GM23338 (cell line): ENCODE data around the gene ATP1A4. TPM values are rescaled to one million over a fixed set of nuclear protein-coding genes. Genes with fewer than 3 reads are reported as not detected.

Experiments
- ATAC-seq: fragments of 200-7000 bp; cut with Tn5 transposase; 3 replicates; pipeline ENCODE4 v1.9.1; 2020
- DNase-seq: peaks from one replicate; pipeline ENCODE4 v3.0.0-alpha.2; 2015; ENCODE audit warnings: low spot score
- H2AFZ ChIP-seq: fragments of 200-600 bp; sonication (generic); 2 replicates; pipeline ENCODE4 v1.8.0; 2016; ENCODE audit warnings: antibody characterized with exemption, mild to moderate bottlenecking, moderate library complexity
- H3F3A ChIP-seq: fragments of 200-600 bp; sonication (generic); replicated peaks from 2 replicates; pipeline ENCODE4 v1.8.0; 2017; ENCODE audit warnings: antibody characterized with exemption, mixed run types, low read depth
- H3K27ac ChIP-seq: fragments of 200-600 bp; sonication (generic); 2 replicates; pipeline ENCODE4 v1.6.1; 2016; ENCODE audit warnings: low read depth
- H3K27me3 ChIP-seq: fragments of 200-600 bp; sonication (generic); 2 replicates; pipeline ENCODE4 v1.8.0; 2016; ENCODE audit warnings: mild to moderate bottlenecking, mixed run types, moderate library complexity; ENCODE audit not compliant: insufficient read depth
- H3K36me3 ChIP-seq: fragments of 200-600 bp; sonication (generic); 2 replicates; pipeline ENCODE4 v1.8.0; 2016; ENCODE audit warnings: mild to moderate bottlenecking; ENCODE audit not compliant: insufficient read depth
- H3K4me1 ChIP-seq: fragments of 200-600 bp; sonication (generic); 2 replicates; pipeline ENCODE4 v1.8.0; 2016; ENCODE audit warnings: mild to moderate bottlenecking, moderate library complexity; ENCODE audit not compliant: insufficient read depth
- H3K4me2 ChIP-seq: fragments of 200-600 bp; sonication (generic); 2 replicates; pipeline ENCODE4 v1.7.1; 2017; ENCODE audit warnings: mixed run types
- H3K4me3 ChIP-seq: fragments of 200-600 bp; sonication (generic); 2 replicates; pipeline ENCODE4 v1.6.1; 2016; ENCODE audit warnings: mixed run types
- H3K79me2 ChIP-seq: fragments of 200-600 bp; sonication (generic); replicated peaks from 2 replicates; pipeline ENCODE4 v1.8.0; 2017; ENCODE audit warnings: mild to moderate bottlenecking; ENCODE audit not compliant: insufficient read depth
- H3K9me2 ChIP-seq: fragments of 200-600 bp; sonication (generic); 2 replicates; pipeline ENCODE4 v1.8.0; 2017; ENCODE audit not compliant: insufficient read depth
- H4K20me1 ChIP-seq: fragments of 200-600 bp; sonication (generic); replicated peaks from 2 replicates; pipeline ENCODE4 v1.8.0; 2017; ENCODE audit warnings: mild to moderate bottlenecking; ENCODE audit not compliant: insufficient read depth
- H3K27ac Mint-ChIP-seq: 2 replicates; pipeline ENCODE4 v1.8.0; 2020; ENCODE audit warnings: inconsistent platforms, mild to moderate bottlenecking, moderate library complexity, mixed read lengths
- H3K27me3 Mint-ChIP-seq: 3 replicates; pipeline ENCODE4 v1.8.0; 2022; ENCODE audit warnings: low read depth, mild to moderate bottlenecking, moderate library complexity, mixed read lengths, inconsistent platforms; ENCODE audit not compliant: insufficient read depth, poor library complexity
- H3K36me3 Mint-ChIP-seq: 3 replicates; pipeline ENCODE4 v1.8.0; 2021; ENCODE audit warnings: low read depth, mild to moderate bottlenecking, inconsistent platforms, moderate library complexity, mixed read lengths
- H3K4me1 Mint-ChIP-seq: 3 replicates; pipeline ENCODE4 v1.8.0; 2020; ENCODE audit warnings: mild to moderate bottlenecking, inconsistent platforms, mixed read lengths
- H3K4me3 Mint-ChIP-seq: 3 replicates; pipeline ENCODE4 v1.8.0; 2021; ENCODE audit warnings: moderate library complexity, mild to moderate bottlenecking, inconsistent platforms, mixed read lengths
- H3K9me3 Mint-ChIP-seq: 3 replicates; pipeline ENCODE4 v1.8.0; 2020; ENCODE audit warnings: moderate library complexity, mild to moderate bottlenecking, inconsistent platforms, mixed read lengths
- CREB1 ChIP-seq: fragments of 250-450 bp; sonication (Bioruptor Pico); IDR thresholded peaks from 2 replicates; pipeline ENCODE4 v1.5.0; 2020; ENCODE audit warnings: low read depth, mild to moderate bottlenecking, moderate library complexity
- CTCF ChIP-seq, 2 experiments: fragments of 200-600 bp in 1 of 2; sonication (generic) in 1 of 2; conservative IDR thresholded peaks; 2 replicates each; pipeline versions ENCODE4 v1.5.1 to v1.6.1; 2016 to 2017; ENCODE audit warnings: antibody characterized with exemption in 2 of 2, low read depth in 2 of 2, mild to moderate bottlenecking in 2 of 2, moderate library complexity in 1 of 2
- POLR2AphosphoS5 ChIP-seq: IDR thresholded peaks from 2 replicates; pipeline ENCODE4 v1.6.1; 2016; ENCODE audit warnings: antibody characterized with exemption, low read depth
- ZNF114 ChIP-seq: fragments of 250-450 bp; sonication (Bioruptor Pico); IDR thresholded peaks from 2 replicates; pipeline ENCODE4 v1.5.0; 2020; ENCODE audit warnings: mild to moderate bottlenecking, moderate library complexity
- ZNF331 ChIP-seq: fragments of 250-450 bp; sonication (Bioruptor Pico); IDR thresholded peaks from 2 replicates; pipeline ENCODE4 v1.5.0; 2020; ENCODE audit warnings: low read depth, mild to moderate bottlenecking, moderate library complexity
- ZNF462 ChIP-seq: fragments of 250-450 bp; sonication (Bioruptor Pico); IDR thresholded peaks from 2 replicates; pipeline ENCODE4 v1.5.0; 2020; ENCODE audit warnings: mild to moderate bottlenecking, moderate library complexity
- polyA plus RNA-seq: library from polyadenylated mRNA; unstranded; fragments of >200 nt; fragmentation: Nextera tagmentation; extraction: Ambion mirVana; gene quantifications from 2 replicates; pipeline ENCODE4 v1.2.1, GENCODE V29; 2016
- total RNA-seq: library from RNA; depleted of rRNA; stranded (reverse); fragments of >200 nt; shearing (Covaris generic); gene quantifications from 2 replicates; pipeline ENCODE4 v1.2.3, GENCODE V29; 2014

ATP1A4 gene
- total and polyA plus RNA-seq, 2 experiments from 2014 or later, result 0.27 to 0.63 TPM

- H3K36me3 ChIP-seq, result no peaks in the 10 kb centered on the region
- H3K4me1 ChIP-seq, result peaks cover 47% of the 10 kb centered on the region
- DNase-seq, result no peak
- peaks cover 20% of the 10 kb centered on the region for H3F3A ChIP-seq
- H3K27me3 ChIP-seq, result no peaks in the 10 kb centered on the region
- no peaks in the 10 kb centered on the region for H3K36me3 Mint-ChIP-seq
- H3K4me1 Mint-ChIP-seq, result peaks cover 59% of the 10 kb centered on the region
- TF ChIP-seq ZNF462 (CRISPR knock-in tag) (no peak), ZNF331 (CRISPR knock-in tag) (no peak), CREB1 (no peak), ZNF114 (CRISPR knock-in tag) (no peak), POLR2AphosphoS5 (no peak), CTCF (conservative IDR thresholded peaks at IDR 0.05; ENCODE audit: low read depth in 2 of 2) (no peak)
- no peaks in the 10 kb centered on the region for H3K9me2 ChIP-seq
- peak overlapping the region; percentile 9 for H3K4me2 ChIP-seq
- H3K27me3 Mint-ChIP-seq, result peaks cover 18% of the 10 kb centered on the region
- H3K27ac ChIP-seq, result no peak overlapping the region
- no peaks in the 10 kb centered on the region for H3K79me2 ChIP-seq
- no peak overlapping the region for H2AFZ ChIP-seq
- ATAC-seq, result no peak
- H3K27ac Mint-ChIP-seq, result no peak overlapping the region
- no peaks in the 10 kb centered on the region for H3K9me3 Mint-ChIP-seq
- H3K4me3 Mint-ChIP-seq, result no peak overlapping the region
- H3K4me3 ChIP-seq, result no peak overlapping the region
- no peaks in the 10 kb centered on the region for H4K20me1 ChIP-seq
Measured at GRCh38 chr1:160167056-160167455, 15.7 kb downstream of the ATP1A4 start.
